Muscle of back (tissue), 11 donors: ENCODE data around the gene CAP2. TPM values are rescaled to one million over a fixed set of nuclear protein-coding genes. Genes with fewer than 3 reads are reported as not detected.
A peak's percentile ranks its signal among the peaks of the same experiment; 100 is the strongest.
"Not testable (repeated sequence)": the region's sequence is repeated elsewhere in the genome, so short reads cannot be mapped to it uniquely, and the experiment has no call there.

Source experiments
- DNase-seq, 3 donors: peaks; one replicate each; pipeline versions ENCODE4 v3.0.0 to v3.0.0-alpha.2; 2013
- polyA plus RNA-seq, 10 donors: library from polyadenylated mRNA; unstranded; fragments of 120-200 nt; gene quantifications; one replicate each; pipeline ENCODE4 v1.2.1, GENCODE V29; 2013; ENCODE audit not compliant: insufficient read length in 10 of 10

Gene CAP2
- polyA plus RNA-seq, 10 donors, result 123 to 253 (median 166) TPM

GRCh38 chr6:17494177-17494576, 100.8 kb downstream of the CAP2 start:
- no peak for DNase-seq

- no peak for DNase-seq
Measured at GRCh38 chr6:17494919-17495318, 101.5 kb downstream of the CAP2 start.

GRCh38 chr6:17497535-17498095, 104.2 kb downstream of the CAP2 start:
- no peak for DNase-seq

GRCh38 chr6:17501442-17501841, 108.0 kb downstream of the CAP2 start:
- no peak for DNase-seq

GRCh38 chr6:17501982-17502704, 108.7 kb downstream of the CAP2 start:
- no peak for DNase-seq

- DNase-seq, result no peak
Measured at GRCh38 chr6:17503051-17503450, 109.7 kb downstream of the CAP2 start.

GRCh38 chr6:17504005-17504404, 110.6 kb downstream of the CAP2 start:
- no peak for DNase-seq

- no peak for DNase-seq
Measured at GRCh38 chr6:17505062-17505476, 111.7 kb downstream of the CAP2 start.

GRCh38 chr6:17505767-17506280, 112.4 kb downstream of the CAP2 start:
- DNase-seq, result no peak

GRCh38 chr6:17506531-17506930, 113.1 kb downstream of the CAP2 start:
- DNase-seq, result no peak

- DNase-seq, result no peak
Measured at GRCh38 chr6:17506962-17507361, 113.6 kb downstream of the CAP2 start.

- DNase-seq, result no peak
Measured at GRCh38 chr6:17511084-17511483, 117.7 kb downstream of the CAP2 start.

GRCh38 chr6:17511580-17511979, 118.2 kb downstream of the CAP2 start:
- DNase-seq, result no peak

GRCh38 chr6:17519120-17519519, 125.7 kb downstream of the CAP2 start:
- peak; percentile 36 to 60 (median 59) for DNase-seq

- DNase-seq, result no peak
Measured at GRCh38 chr6:17525637-17526036, 132.2 kb downstream of the CAP2 start.

- DNase-seq, result peak in 2 of 3 donors; percentile 8 to 30
Measured at GRCh38 chr6:17527076-17527475, 133.7 kb downstream of the CAP2 start.

- no peak for DNase-seq
Measured at GRCh38 chr6:17530321-17530835, 137.0 kb downstream of the CAP2 start.

- DNase-seq, result no peak
Measured at GRCh38 chr6:17536586-17536985, 143.2 kb downstream of the CAP2 start.

GRCh38 chr6:17542243-17542642, 148.8 kb downstream of the CAP2 start:
- no peak for DNase-seq

GRCh38 chr6:17545681-17546080, 152.3 kb downstream of the CAP2 start:
- DNase-seq, result not testable (repeated sequence)

GRCh38 chr6:17551383-17551958, 158.1 kb downstream of the CAP2 start:
- DNase-seq, result no peak

- peak; percentile 9 to 59 (median 17) for DNase-seq
Measured at GRCh38 chr6:17552861-17553260, 159.5 kb downstream of the CAP2 start.

GRCh38 chr6:17556014-17556413, 162.6 kb downstream of the CAP2 start:
- no peak for DNase-seq
